Left kidney (tissue), 2 donors: ENCODE measurements around the gene ESAM. TPM values are rescaled to one million over a fixed set of nuclear protein-coding genes. Genes with fewer than 3 reads are reported as not detected.

ENCODE experiments used
- DNase-seq: peaks from one replicate; pipeline ENCODE4 v3.0.0-alpha.2; 2013
- polyA plus RNA-seq: library from polyadenylated mRNA; unstranded; fragments of 120-200 nt; gene quantifications from one replicate; pipeline ENCODE4 v1.2.1, GENCODE V29; 2013; ENCODE audit not compliant: insufficient read length

ESAM gene
- polyA plus RNA-seq, 1 donor, result 55.2 TPM

DNA sequence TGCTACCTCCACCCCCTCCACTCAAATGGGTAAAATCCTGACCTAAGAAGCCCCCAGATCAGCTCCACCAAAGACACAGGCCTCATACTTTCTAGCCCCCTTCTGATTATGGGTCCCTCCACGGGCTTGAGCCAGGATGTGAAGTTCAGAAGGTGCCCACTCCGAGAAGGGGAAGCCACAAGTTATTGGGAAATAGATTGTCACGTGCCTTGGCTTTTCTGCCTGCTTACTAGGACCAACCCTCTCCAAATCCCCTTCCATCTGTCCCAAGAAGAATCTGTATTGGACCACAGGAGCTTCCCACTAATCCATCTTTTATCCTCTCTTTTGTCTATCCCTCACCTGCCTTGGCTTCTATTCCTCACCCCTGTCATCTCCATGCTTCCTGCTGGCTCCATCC lies 25.4 kb downstream of the ESAM start:
- DNase-seq, result no peak

DNA sequence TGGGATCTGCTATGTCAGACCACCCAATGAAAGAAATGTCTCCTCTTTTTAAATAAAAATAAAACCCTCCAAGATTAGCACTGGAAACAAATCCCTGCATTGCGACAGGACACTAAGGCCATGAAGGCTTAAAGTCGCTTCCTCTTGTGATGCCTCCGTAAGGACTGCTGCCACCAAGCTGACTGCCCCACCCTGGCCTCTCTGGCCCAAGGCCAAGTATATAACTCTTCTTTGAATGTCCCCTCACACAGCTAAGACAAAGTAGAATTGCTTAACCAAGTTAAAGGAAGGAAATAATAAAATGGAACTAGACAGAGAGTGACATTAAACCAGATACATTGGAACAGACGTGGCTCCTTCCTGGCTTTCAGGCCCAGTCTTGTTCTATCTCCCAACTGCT lies 29.9 kb downstream of the ESAM start:
- no peak for DNase-seq

DNA sequence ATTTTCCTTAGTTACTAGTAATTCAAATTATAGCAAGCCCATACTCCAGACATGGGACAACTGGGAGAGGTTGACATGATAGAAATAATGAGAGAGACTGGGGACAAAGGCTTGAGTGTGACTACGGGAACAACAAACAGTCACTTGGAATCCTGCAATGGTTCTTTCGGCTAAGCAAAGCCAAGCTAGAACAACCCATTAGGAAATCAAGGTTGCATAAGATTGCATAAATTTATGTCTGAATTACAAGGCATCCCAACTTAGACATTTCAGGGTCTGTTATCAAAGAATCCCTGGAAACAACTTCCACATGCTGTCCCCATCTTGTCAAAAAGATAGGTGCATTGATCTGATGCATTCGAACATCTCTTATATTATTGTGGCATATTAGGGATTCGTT lies 32.5 kb downstream of the ESAM start:
- DNase-seq, result no peak

DNA sequence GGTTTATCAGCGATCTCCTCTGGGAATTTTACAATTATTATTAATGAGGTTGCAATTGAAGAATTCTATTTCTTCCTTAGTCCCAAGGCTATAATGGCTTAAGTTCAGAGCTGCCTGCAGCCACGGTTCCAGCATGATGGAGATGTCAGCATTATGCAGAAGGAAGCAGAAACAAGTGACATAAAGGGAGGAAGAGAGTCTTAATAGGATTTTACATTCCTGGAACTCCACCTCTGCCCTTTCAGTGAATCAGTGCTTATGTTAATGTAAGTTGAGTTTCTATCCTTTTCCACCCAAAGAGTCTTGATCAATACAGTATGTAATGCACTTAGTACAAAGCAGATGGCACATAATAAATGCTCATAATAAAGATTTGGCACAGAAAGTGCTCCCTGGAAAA lies 34.0 kb downstream of the ESAM start:
- DNase-seq, result no peak

DNA sequence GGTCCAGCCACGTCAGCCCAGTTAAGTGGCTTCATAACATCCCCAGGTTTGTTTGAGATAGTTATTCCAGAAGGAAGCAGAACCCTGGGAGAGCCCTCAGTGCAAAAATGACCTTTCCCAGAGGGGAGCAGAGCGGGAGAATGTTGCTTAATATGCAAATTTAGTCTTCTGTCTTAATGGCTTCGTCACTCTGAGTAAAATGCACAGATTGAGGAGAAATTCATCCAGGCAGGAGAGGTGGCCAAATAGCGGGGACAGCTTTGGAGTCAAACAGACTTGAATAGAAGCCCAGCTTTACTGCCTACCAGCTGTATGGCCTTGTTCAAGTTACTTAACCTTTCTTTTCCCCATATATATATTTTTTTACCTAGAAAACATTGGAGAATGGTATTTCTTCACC lies 34.6 kb downstream of the ESAM start:
- no peak for DNase-seq

DNA sequence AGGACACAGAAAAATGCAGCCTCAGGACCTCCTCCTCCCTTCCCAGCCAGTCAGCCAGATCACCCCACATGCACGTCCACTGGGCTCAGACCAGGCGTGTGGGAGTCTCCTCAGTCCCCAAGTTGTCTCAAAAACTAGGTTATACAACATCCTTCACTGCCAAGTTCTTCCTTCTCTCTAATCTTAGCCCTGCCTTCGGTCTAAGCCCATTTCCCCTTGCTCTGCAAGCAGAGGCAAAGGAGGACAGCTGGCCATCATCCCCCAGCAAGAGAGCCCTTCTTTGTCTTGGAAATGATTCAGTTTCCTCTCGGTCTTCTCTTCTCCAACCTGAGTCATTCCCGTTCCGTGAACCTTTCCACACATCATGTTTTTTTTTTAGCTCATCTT lies 36.4 kb downstream of the ESAM start:
- DNase-seq, result no peak

DNA sequence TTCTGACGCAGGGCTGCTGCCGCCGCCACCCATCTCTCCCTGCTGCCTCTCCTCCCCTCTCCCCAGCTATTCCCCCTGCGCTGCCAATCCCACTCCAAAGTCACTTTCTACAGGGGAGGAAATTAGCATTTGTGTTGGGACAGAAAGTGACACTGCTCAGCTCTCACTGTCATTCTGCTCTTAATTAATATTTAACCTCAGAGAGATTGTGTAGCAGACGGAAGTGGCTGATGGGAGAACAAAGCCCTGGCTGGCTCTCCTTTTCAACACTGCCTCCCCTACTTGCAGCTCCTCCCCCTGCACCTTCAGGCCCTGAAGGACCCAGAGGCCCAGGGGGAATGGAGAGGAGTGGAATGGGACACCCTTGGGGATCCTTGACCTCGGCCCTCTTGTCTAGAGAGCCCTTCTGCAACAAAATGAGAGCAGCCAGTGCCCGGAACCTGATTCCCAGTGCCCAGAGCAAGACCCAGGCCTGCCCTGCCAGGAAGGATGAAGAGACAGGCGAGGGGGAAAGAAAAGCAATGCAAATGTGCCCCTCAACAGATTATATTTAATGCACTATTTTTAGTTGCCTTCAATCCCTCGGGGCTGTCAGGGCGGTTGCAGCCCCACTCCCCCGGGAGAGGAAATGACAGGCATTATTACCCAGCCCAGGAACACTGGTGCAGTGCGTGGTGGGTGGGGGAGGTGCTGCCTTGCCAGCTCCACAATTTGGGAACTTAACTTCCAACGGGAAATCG lies 36.9 kb downstream of the ESAM start:
- DNase-seq, result no peak

DNA sequence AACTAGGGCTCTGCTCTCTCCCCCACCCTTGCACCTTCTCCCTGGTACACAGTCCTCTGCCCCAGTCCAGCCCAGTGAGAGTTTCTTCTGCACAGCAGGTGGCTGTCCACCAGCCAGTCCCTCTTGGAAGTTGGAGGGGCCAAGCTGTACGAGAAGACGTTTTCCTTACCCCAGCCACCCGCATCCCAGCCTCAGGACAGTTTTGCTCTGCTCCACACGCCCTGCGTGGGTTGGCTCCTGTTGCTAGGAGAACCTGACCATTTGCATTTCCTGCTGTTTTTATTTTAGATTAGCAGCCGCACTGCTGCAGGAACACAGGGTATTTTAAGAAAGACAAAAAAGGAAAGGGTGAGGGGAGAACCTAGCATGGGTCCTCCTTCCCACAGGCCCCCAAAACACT lies 39.9 kb downstream of the ESAM start:
- DNase-seq, result no peak

DNA sequence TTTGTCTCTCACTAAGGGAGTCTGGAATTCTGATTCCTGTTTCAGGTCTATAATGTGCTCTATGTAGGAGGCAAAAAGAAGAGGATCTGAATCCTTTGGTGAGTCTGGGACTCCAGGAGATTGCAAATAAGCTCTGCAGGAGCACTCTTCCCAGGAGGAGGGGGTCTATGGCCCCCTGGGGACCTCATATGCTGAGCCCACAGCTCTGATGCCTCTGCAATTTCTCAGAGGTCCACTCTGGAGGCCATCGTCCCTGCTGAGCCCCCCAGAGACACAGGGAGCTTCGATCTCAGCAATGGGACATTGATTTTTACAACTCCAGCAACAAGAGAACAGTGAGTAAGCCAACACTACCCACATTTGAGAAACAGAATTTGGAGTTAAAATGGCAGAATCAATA lies 42.6 kb downstream of the ESAM start:
- DNase-seq, result no peak

DNA sequence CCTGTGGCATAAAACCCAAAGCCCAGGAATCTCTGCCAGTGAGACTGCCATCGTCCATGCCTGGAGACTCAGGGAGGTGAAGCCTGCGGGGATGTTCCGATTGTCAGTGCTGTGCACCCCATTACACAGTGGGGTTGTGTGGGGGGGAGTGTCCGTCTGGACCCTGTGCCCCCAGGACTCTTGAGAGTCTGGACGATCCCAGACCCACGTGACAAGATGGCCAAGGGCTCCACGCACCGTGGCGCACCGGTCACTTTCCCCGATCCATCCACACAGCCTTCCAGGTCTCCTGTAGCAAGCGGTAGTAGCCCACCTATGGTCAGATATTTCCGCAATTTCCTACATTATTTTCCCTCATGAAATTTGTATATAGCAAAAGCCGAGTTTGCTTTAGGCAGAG lies 43.3 kb downstream of the ESAM start:
- DNase-seq, result no peak

DNA sequence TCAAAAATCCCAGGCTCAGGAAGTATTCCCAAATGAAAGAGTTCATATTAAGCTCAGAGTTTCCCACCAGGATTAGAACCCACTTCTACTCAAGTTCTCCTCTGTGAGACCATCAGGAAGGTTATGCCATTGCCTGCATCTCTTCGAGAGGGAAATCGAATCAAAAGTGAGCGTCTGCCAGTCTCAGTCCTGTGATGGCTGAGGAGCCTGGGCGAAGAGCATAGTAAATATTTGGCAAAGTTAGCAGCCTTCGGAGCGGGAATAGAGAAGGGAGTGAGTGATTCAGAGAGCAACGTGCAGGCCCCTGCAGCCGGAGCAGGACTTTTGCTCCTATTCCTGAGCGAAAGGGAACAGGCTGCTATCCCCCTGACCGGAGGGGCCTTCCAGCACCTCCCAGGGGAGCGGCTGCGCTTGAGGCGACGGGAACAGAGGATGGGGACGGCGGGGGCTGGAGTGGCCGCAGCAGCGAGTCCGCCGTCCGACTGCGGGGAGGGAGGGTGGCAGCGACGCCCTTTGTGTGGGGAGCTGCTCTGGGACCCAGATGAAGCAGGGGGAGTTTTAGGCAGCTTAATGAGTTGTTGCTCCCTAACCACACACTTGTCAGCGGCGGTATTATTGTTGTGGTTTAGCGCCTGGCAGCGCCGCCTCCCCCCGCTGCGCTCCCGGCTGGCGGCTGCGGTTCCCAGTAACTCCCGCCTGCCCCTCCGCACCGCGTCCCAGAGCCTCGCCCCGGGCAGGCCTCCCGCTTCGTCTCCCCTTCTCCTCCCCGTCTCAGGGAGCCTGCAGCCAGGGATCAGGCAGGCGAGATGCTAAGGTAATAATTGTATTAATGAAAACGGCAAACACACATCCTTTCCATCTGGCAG lies 44.1 kb downstream of the ESAM start:
- no peak for DNase-seq

DNA sequence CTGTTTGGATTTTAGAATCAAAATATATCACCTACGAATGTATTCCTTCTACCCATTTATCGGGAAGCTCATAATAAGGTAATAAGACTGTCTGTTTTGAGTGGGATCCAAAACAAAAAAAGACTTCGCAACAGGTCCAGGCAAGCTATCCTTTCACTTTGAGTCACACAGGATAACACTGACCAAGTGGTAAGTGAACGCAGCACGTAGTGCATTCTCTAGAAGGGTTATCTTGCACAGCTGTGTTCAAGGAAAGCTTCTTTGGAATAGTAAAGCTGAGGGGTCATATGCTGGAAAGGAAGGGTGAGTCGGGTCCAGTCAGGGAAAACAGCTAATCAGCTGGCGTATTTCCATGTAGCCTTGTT lies 44.7 kb downstream of the ESAM start:
- DNase-seq, result no peak

DNA sequence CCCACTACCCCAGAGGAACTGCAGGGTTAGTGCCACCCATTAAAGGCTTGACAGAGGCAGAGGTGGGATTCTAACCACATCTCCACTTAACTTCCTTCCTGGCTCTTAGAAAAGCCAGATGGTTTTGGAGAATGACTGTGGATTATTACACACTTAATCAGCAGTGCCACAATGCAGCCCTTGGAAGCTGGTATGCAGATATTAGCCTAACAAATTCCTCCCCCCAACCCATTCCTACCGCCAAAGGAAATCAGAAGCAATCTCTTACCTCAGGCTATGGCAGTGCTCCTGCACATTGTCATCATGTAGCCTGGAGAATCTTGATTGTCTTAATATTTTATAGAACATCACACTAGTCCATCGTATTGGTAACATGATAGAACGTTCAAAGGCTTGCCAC lies 45.5 kb downstream of the ESAM start:
- no peak for DNase-seq

DNA sequence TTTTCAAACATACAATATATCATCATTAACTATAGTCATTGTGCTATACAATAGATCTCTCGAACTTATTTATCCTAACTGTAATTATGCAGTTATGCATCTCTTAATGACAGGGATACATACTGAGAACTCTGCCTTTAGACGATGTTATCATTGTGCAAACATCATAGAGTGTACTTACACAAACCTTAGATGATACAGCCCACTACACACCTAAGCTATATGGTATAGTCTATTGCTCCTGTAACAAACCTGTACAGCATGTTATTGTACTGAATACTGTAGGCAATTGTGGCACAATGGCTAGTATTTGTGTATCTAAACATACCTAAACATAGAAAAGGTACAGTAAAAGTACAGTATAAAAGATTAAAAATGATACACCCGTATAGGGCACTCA lies 49.7 kb downstream of the ESAM start:
- no peak for DNase-seq

DNA sequence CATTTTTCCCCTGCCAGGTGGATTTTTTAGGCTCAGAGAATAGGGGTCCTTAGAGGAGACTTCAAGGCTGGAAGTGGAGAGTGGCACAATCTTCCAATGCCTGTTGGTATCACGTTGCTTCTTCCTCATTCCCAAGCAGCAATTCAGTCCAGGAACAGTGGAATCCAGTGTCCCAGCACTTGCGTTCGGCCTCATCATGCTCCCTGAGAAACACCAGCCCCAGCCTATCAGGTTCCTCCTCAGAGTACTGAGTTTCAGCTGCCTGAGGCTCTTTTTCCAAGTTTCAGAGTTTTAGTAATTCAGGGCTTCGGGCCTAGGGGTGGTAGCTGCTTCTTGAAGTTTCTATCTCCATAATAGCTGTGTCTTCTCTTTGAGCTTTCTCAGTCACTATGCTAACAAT lies 54.3 kb downstream of the ESAM start:
- DNase-seq, result no peak

Other genes with a start within 250 kb of the ESAM start
- not detected for gene OR8B12, start 218.6 kb downstream of the ESAM start, polyA plus RNA-seq
- 0.05 TPM for gene OR8A1, start 192.3 kb downstream of the ESAM start, polyA plus RNA-seq
- not detected for gene PANX3, start 150.9 kb downstream of the ESAM start, polyA plus RNA-seq
- gene TBRG1, start 139.4 kb downstream of the ESAM start, polyA plus RNA-seq, result 38.8 TPM
- 31.5 TPM for gene SIAE, start 88.6 kb downstream of the ESAM start, polyA plus RNA-seq
- 25.3 TPM for gene SPA17, start 88.4 kb downstream of the ESAM start, polyA plus RNA-seq
- gene NRGN, start 22.3 kb downstream of the ESAM start, polyA plus RNA-seq, result 13.6 TPM
- gene VSIG2, start 10.0 kb downstream of the ESAM start, polyA plus RNA-seq, result 8.5 TPM
- 49.5 TPM for gene MSANTD2, start 38.1 kb upstream of the ESAM start, polyA plus RNA-seq
- 27.8 TPM for gene ROBO3, start 103.1 kb upstream of the ESAM start, polyA plus RNA-seq
- 15.7 TPM for gene ROBO4, start 135.6 kb upstream of the ESAM start, polyA plus RNA-seq
- gene HEPN1, start 157.0 kb upstream of the ESAM start, polyA plus RNA-seq, result 1.7 TPM
- 2.2 TPM for gene HEPACAM, start 173.8 kb upstream of the ESAM start, polyA plus RNA-seq
- gene CCDC15, start 191.9 kb upstream of the ESAM start, polyA plus RNA-seq, result 5.6 TPM